GM12891 (cell line): Measurements from ENCODE around the gene ARHGAP6.

Source experiments
- DNase-seq: peaks from one replicate; pipeline ENCODE4 v3.0.0; 2011; ENCODE audit warnings: low spot score; ENCODE audit not compliant: insufficient read length
- FAIRE-seq: peaks from 2 replicates; lab custom pipeline; 2011; peaks lifted over from hg19 to GRCh38; lab: Jason Lieb, UNC
- PAX5 ChIP-seq: IDR thresholded peaks from 2 replicates; pipeline ENCODE4 v1.6.1; 2011; ENCODE audit warnings: low read length, moderate library complexity, mild to moderate bottlenecking; ENCODE audit not compliant: insufficient read depth, severe bottlenecking
- POLR2A ChIP-seq: IDR thresholded peaks from 2 replicates; pipeline ENCODE4 v1.6.1; 2011; ENCODE audit warnings: low read depth, low read length, control low read depth
- POLR2AphosphoS5 ChIP-seq: IDR thresholded peaks from 2 replicates; pipeline ENCODE4 v1.6.1; 2011; ENCODE audit warnings: low read depth, low read length, control low read depth
- POU2F2 ChIP-seq: IDR thresholded peaks from 2 replicates; pipeline ENCODE4 v1.6.1; 2011; ENCODE audit warnings: low read depth, mild to moderate bottlenecking, control low read depth, low read length, moderate library complexity
- SPI1 ChIP-seq: IDR thresholded peaks from 2 replicates; pipeline ENCODE4 v1.6.1; 2011; ENCODE audit warnings: low read depth, low read length, control low read depth
- TAF1 ChIP-seq: IDR thresholded peaks from 2 replicates; pipeline ENCODE4 v1.6.1; 2011; ENCODE audit warnings: low read depth, low read length, control low read depth

Gene ARHGAP6

DNA sequence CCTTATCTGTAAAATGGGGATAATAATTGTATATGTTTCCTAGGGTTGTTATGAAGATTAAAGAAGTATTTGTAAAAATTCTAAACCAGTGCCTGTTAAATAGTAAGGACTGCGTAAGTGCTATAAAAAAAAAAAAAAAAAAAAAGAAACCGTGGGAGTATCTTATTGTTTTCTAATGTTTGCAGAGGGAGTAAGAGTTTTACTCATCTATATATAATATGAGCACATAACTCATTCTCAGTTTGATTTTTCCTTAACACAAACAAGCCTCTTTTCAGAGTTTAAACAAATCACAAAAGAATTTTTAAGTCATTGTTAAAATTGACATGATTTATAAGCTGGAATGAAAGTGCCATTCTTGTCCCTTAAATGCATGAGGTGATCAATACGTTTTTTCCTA is 267.6 kb downstream of the ARHGAP6 start:
- DNase-seq = no peak
- TF ChIP-seq POLR2A (no peak), POU2F2 (no peak), PAX5 (no peak), TAF1 (no peak), SPI1 (no peak), POLR2AphosphoS5 (no peak)
- FAIRE-seq = no peak

DNA sequence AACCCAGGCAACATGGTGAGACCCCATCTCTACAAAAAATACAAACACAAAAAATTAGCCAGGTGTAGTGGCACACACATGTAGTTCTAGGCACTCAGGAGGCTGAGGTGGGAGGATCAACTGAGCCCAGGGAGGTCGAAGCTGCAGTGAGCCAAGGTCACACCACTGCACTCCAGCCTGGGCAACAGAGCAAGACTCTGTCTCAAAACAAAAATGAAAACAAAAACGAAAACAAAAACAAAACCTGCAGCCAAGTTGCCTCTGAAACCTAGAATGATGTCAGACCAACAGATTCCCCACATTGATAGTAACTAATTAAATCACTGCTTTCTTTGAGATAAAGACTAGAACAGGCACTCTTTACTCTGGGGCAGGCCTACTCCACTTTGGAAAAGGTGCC is 268.0 kb downstream of the ARHGAP6 start:
- FAIRE-seq = no peak
- DNase-seq = no peak
- TF ChIP-seq PAX5 (no peak), POLR2A (no peak), TAF1 (no peak), POLR2AphosphoS5 (no peak), SPI1 (no peak), POU2F2 (no peak)

DNA sequence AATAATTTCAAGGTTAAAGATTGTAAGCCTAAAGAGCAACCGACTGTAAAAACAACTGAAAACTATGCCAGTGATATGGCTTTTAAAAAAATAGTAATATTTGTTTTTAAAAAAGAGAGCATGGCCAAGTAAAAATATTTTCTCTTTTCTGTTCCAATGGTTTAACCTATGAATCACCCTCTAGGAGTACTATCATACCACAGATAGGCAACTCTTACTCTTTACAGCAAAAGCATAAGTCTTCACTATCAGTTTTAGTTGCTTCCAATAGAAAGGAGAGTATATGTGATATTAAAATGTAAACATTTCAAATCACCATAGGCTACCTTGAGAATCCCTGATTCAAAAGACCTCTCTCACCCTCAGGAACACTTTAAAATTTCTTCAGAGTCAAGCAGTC is 269.9 kb downstream of the ARHGAP6 start:
- TF ChIP-seq POLR2A (no peak), TAF1 (no peak), POU2F2 (no peak), PAX5 (no peak), POLR2AphosphoS5 (no peak)
- DNase-seq = no peak
- no peak for FAIRE-seq

DNA sequence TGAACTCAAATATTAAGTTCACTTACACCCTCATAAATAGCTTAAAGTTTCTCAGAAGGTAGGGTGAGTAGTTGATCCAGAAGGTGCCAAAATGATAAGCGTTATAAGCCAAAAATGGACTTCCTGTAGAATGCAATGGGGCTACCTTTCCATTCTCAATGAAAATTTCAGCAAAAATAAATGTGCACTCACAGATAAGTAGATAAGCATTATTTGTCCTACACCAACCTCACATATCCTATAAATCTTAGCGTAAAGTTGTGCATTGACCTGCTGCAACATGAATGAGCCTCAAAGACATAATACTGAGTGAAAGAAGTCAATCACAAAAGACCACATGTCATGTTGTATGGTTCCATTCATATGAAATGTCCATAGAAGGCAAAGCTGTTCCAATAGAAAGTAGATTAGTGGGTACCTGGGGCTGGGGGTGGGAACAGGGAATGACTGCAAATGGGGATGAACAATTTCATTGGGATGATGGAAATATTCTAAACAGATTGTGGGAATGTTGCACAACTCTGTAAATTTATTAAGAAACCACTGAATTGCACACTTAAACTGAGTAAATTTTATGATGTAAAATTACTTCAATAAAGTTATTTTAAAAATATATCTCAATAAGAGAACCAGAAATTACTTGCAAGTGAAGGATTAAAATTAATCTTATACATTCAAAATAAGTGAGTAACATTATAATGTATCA is 271.6 kb downstream of the ARHGAP6 start:
- DNase-seq (no peak), FAIRE-seq (no peak)
- TF ChIP-seq TAF1 (no peak), PAX5 (no peak), POLR2AphosphoS5 (no peak)

DNA sequence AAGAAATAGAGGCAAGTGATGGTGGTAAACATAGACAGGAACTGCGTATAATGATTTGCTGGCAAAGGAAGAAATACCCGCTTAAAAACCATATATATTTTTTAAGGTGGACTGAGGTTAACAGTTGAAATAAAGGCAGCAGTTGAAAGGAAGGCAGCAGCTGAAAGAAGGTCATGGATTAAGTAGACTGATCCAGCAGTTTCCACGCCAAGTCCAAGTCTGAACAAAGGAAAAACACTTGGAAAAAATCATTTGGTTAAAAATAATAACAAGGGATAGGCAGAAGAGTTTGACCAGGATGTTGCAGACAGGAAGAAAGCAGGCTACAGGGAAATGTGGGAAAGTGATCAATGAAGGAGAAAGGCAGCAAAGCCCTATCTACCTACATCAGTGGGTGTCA is 278.9 kb downstream of the ARHGAP6 start:
- no peak for TF ChIP-seq SPI1
- no peak for TF ChIP-seq POLR2AphosphoS5
- TF ChIP-seq POU2F2 = no peak
- no peak for TF ChIP-seq PAX5
- no peak for TF ChIP-seq TAF1
- TF ChIP-seq POLR2A = no peak
- no peak for FAIRE-seq
- no peak for DNase-seq

DNA sequence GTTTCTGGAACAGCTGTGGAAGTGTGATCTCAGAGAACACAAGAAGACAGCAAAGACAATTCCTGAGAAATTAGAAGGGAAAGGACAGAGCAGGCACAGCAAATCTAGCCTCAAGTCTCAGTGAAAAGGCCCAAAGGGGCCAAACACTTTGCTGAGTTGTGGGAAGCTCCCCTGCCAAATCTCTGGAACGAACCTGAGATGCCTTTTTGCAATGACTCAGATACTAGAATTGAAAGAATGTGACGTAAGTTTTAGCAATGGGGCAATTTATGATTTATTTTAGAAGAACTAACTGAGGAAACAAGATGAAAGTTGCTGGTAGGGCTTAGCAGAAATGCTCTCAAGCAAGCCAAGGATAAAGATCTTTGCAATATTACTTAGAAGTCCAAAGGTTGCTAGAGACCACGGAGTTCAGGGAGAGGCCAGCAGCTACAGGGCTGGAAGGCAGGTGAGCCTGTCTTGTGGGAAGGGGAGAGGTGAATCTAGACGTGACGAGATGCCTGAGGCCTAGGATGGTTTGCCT is 279.7 kb downstream of the ARHGAP6 start:
- FAIRE-seq (no peak), DNase-seq (no peak)
- TF ChIP-seq POU2F2 = no peak
- TF ChIP-seq POLR2A = no peak
- no peak for TF ChIP-seq SPI1
- TF ChIP-seq PAX5 = no peak
- TF ChIP-seq POLR2AphosphoS5 = no peak
- no peak for TF ChIP-seq TAF1

DNA sequence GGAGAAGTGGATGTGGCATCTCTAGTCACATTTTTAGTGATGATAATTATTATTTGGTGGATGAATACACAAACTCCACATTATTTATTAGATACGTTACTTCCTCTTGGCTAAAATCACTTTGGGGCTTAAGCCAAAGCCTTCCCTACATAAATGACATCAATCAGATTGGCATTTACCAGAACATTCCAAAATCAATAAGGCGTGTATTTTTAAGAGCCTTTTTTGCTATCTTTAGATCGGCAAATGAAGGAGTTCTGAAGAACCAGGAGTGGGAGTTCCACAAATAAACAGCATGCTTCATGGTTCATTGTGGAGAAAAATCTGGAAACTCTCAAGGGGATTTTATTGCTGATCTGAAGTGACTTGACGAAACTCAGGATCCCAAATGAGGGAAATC is 282.8 kb downstream of the ARHGAP6 start:
- DNase-seq (no peak), FAIRE-seq (no peak)
- no peak for TF ChIP-seq POU2F2
- TF ChIP-seq SPI1 = no peak
- TF ChIP-seq POLR2AphosphoS5 = no peak
- no peak for TF ChIP-seq PAX5

DNA sequence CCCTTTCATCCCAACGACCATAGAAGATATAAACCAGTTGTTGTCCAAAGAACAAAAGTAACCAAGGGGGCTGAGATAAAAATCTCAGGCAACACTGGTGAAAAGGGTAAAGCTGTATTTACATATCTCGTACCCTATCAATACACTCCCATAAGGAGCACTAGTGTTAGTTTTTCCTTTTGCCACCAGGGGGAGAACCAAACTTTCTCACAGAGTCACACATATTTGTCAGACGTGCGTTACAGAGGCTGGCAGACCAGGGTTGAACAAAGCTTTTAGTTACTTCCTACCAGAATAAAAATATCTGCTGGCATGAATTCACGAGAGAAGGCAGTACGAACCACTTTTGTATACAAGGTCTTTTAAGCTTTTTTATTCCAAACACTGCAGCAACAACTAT is 284.3 kb downstream of the ARHGAP6 start:
- FAIRE-seq = peak; percentile 28
- DNase-seq = no peak

DNA sequence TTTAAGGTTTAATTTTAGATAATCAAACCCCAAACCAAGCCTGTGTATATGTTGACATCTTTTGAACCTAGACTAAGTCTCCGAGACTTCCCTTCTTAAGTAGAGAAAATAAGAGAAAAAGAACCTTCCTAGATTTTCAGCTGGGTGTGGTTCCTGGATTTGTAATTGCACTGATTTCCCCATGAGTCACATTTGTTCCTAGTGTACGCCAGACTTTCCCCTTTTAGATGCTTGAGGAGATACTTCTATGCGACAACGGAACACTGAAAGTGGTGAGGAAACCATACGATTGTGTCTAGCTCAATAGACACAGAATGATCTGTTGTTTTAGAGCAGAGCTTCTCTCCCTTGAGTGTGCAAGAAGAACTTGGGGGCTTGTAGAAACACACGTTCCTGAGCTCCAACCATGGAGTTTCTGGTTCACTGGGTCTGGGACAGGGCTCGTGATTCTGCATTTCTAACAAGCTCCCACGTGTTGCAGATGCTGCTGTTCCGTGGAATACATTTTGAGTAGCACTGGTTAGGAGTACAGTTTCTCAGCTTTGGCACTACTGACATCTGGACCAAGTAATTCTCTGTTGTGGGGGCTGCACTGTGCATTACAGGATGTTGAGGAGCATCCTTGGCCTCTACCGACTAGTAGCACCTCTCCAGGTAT is 285.4 kb downstream of the ARHGAP6 start:
- DNase-seq (no peak), FAIRE-seq (no peak)
- TF ChIP-seq POLR2A (no peak), PAX5 (no peak), POLR2AphosphoS5 (no peak), SPI1 (no peak), POU2F2 (no peak), TAF1 (no peak)

More for the DNA sequence above, 284.3 kb downstream of the ARHGAP6 start:
- TF ChIP-seq POLR2A = no peak
- TF ChIP-seq PAX5 = no peak
- no peak for TF ChIP-seq POU2F2
- no peak for TF ChIP-seq SPI1
- no peak for TF ChIP-seq POLR2AphosphoS5
- TF ChIP-seq TAF1 = no peak

DNA sequence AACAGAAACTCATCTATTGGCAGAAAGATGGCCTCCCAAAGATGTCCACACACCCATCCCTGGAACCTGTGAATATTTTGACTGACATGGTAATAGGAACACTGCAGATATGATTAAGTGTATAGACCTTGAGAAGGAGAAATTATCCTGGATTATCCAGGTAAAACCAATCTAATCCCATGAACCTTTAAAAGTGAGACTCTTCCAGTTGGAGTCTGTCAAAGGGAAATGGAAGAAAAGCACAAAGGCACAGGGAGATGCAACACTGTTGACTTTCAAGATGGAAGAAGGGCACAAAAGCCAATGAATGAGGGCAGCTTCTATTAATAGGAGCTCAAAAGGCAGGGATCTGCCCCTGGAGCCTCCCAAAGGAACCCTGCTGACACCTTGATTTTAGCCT is 289.6 kb downstream of the ARHGAP6 start:
- TF ChIP-seq SPI1 = no peak
- no peak for TF ChIP-seq POLR2AphosphoS5
- TF ChIP-seq POLR2A = no peak
- FAIRE-seq (no peak), DNase-seq (no peak)

DNA sequence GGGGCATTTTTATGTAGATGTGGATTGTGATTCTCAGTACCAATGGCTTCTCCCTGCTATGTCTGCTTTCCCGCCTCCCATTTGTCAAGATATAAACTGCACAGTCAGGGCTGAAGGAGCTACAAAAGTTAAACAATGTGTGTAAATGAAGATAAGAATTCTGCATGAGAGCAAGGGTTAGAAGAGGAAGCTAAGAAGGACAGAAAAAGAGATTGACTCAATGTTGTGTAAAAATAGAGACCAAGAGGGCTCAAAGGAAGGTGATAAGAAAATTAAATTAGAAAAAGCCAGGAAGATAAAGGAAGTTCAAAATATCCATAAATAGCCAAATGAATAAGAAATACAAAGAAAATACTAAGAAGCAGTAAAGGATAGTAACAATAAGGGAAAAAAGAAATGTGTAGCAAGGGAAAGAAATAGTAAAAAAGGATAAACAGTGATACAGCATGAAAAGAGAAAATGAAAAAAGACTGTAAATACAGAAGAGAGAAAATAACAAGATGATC is 290.1 kb downstream of the ARHGAP6 start:
- DNase-seq (no peak), FAIRE-seq (no peak)
- TF ChIP-seq TAF1 (no peak), POU2F2 (no peak), SPI1 (no peak), PAX5 (no peak), POLR2AphosphoS5 (no peak), POLR2A (no peak)
